HEK293 (cell line): ENCODE results near the gene PRR19.

Source experiments
- ATF2 ChIP-seq: fragments of 450-650 bp; formaldehyde crosslinking; IDR thresholded peaks from 2 replicates; pipeline ENCODE4 v1.5.1; 2016; ENCODE audit warnings: missing biosample characterization, missing genetic modification characterization, low read depth
- KLF1 ChIP-seq: fragments of 450-650 bp; formaldehyde crosslinking; IDR thresholded peaks from 2 replicates; pipeline ENCODE4 v1.5.1; 2016; ENCODE audit warnings: missing biosample characterization, missing genetic modification characterization
- KLF9 ChIP-seq: fragments of 450-650 bp; formaldehyde crosslinking; IDR thresholded peaks from 2 replicates; pipeline ENCODE4 v1.5.1; 2016; ENCODE audit warnings: missing biosample characterization, missing genetic modification characterization, low read depth
- PATZ1 ChIP-seq: fragments of 450-650 bp; formaldehyde crosslinking; IDR thresholded peaks from 2 replicates; pipeline ENCODE4 v1.5.1; 2016; ENCODE audit warnings: missing biosample characterization, missing genetic modification characterization
- PRDM10 ChIP-seq: fragments of 450-650 bp; formaldehyde crosslinking; IDR thresholded peaks from 2 replicates; pipeline ENCODE4 v1.5.1; 2016; ENCODE audit warnings: missing biosample characterization, missing genetic modification characterization
- SP2 ChIP-seq: fragments of 450-650 bp; formaldehyde crosslinking; IDR thresholded peaks from 2 replicates; pipeline ENCODE4 v1.5.1; 2016; ENCODE audit warnings: missing biosample characterization, missing genetic modification characterization
- SP7 ChIP-seq: fragments of 450-650 bp; formaldehyde crosslinking; IDR thresholded peaks from 2 replicates; pipeline ENCODE4 v1.5.1; 2016; ENCODE audit warnings: missing biosample characterization, missing genetic modification characterization
- TSHZ1 ChIP-seq: fragments of 450-650 bp; formaldehyde crosslinking; IDR thresholded peaks from 2 replicates; pipeline ENCODE4 v1.5.1; 2016; ENCODE audit warnings: missing biosample characterization, missing genetic modification characterization, borderline replicate concordance
- ZBTB17 ChIP-seq: fragments of 450-650 bp; formaldehyde crosslinking; IDR thresholded peaks from 2 replicates; pipeline ENCODE4 v1.5.1; 2016; ENCODE audit warnings: missing biosample characterization, missing genetic modification characterization
- ZBTB21 ChIP-seq: fragments of 450-650 bp; formaldehyde crosslinking; IDR thresholded peaks from 2 replicates; pipeline ENCODE4 v1.5.1; 2017; ENCODE audit warnings: missing biosample characterization, missing genetic modification characterization
- ZNF121 ChIP-seq: fragments of 450-650 bp; formaldehyde crosslinking; IDR thresholded peaks from 2 replicates; pipeline ENCODE4 v1.5.1; 2016; ENCODE audit warnings: missing biosample characterization, missing genetic modification characterization
- ZNF132 ChIP-seq: fragments of 450-650 bp; formaldehyde crosslinking; IDR thresholded peaks from 2 replicates; pipeline ENCODE4 v1.5.1; 2017; ENCODE audit warnings: missing biosample characterization, missing genetic modification characterization, borderline replicate concordance
- ZNF155 ChIP-seq: fragments of 450-650 bp; formaldehyde crosslinking; IDR thresholded peaks from 2 replicates; pipeline ENCODE4 v1.5.1; 2016; ENCODE audit warnings: missing biosample characterization, missing genetic modification characterization
- ZNF202 ChIP-seq: fragments of 450-650 bp; formaldehyde crosslinking; IDR thresholded peaks from 2 replicates; pipeline ENCODE4 v1.5.1; 2016; ENCODE audit warnings: missing biosample characterization, missing genetic modification characterization, borderline replicate concordance
- ZNF239 ChIP-seq: fragments of 450-650 bp; formaldehyde crosslinking; IDR thresholded peaks from 2 replicates; pipeline ENCODE4 v1.5.1; 2016; ENCODE audit warnings: missing biosample characterization, missing genetic modification characterization
- ZNF324 ChIP-seq: fragments of 450-650 bp; formaldehyde crosslinking; IDR thresholded peaks from 2 replicates; pipeline ENCODE4 v1.5.1; 2016; ENCODE audit warnings: missing biosample characterization, missing genetic modification characterization
- ZNF521 ChIP-seq: fragments of 450-650 bp; formaldehyde crosslinking; IDR thresholded peaks from 2 replicates; pipeline ENCODE4 v1.5.1; 2017; ENCODE audit warnings: missing biosample characterization, mild to moderate bottlenecking, missing genetic modification characterization
- ZNF530 ChIP-seq: fragments of 450-650 bp; formaldehyde crosslinking; IDR thresholded peaks from 2 replicates; pipeline ENCODE4 v1.5.1; 2016; ENCODE audit warnings: low read depth, missing biosample characterization, missing genetic modification characterization
- ZNF548 ChIP-seq: fragments of 450-650 bp; formaldehyde crosslinking; IDR thresholded peaks from 2 replicates; pipeline ENCODE4 v1.5.1; 2016; ENCODE audit warnings: missing biosample characterization, missing genetic modification characterization
- ZNF571 ChIP-seq: fragments of 450-650 bp; formaldehyde crosslinking; IDR thresholded peaks from 2 replicates; pipeline ENCODE4 v1.5.0; 2017; ENCODE audit warnings: missing biosample characterization, missing genetic modification characterization
- ZNF596 ChIP-seq: fragments of 450-650 bp; IDR thresholded peaks from 2 replicates; pipeline ENCODE4 v1.5.0; 2018; ENCODE audit warnings: missing biosample characterization, mild to moderate bottlenecking, missing genetic modification characterization, moderate library complexity
- ZNF623 ChIP-seq: fragments of 450-650 bp; formaldehyde crosslinking; IDR thresholded peaks from 2 replicates; pipeline ENCODE4 v1.5.1; 2016; ENCODE audit warnings: missing biosample characterization, missing genetic modification characterization
- ZNF692 ChIP-seq: fragments of 450-650 bp; formaldehyde crosslinking; IDR thresholded peaks from 2 replicates; pipeline ENCODE4 v1.5.1; 2016; ENCODE audit warnings: missing biosample characterization, missing genetic modification characterization
- ZNF76 ChIP-seq: fragments of 450-650 bp; formaldehyde crosslinking; IDR thresholded peaks from 2 replicates; pipeline ENCODE4; 2016; ENCODE audit warnings: low read depth, missing biosample characterization, missing genetic modification characterization, borderline replicate concordance
- ZNF843 ChIP-seq: fragments of 450-650 bp; formaldehyde crosslinking; IDR thresholded peaks from 2 replicates; pipeline ENCODE4 v1.5.1; 2016; ENCODE audit warnings: missing biosample characterization, missing genetic modification characterization
- TF ChIP-seq, protein P1 (sequence below): fragments of 450-650 bp; formaldehyde crosslinking; IDR thresholded peaks from 2 replicates; pipeline ENCODE4 v1.5.1; 2017; ENCODE audit warnings: missing biosample characterization, missing genetic modification characterization

The PRR19 gene

DNA sequence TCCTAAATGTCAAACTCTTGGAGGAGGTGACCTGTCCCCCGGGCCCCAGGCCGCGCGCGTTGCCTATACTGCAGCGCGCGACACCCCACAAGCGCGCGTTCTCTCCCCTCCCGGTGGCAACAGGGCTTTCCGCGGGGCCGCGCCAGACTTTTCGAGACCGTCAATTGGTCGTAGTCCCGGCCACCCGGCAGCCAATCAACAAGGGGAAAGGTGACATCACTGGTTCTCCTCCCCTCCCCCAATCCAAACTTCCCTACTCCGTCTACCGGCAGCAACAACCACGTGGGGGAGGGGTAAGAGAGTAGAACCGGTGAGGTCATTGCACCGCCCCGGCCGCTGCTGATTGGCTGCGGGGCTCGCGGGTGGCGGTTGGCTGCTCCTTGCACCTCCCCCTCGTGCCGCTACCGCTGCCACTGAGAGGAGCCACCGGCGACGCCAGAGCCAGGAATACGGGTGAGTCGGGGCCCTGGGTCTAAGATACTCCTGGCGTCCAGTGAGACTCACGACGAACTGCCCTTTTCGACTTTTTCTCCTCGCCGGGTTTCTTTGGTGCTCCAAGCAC, 33.7 kb upstream of the PRR19 start (continued):
- TF ChIP-seq ZNF239 (no peak), ZNF548 (tag by site-specific recombination) (peak; percentile 89), ZBTB21 (peak; percentile 87), KLF9 (peak; percentile 4; the same call in 1 of the 2 replicates), ZBTB17 (tag by site-specific recombination) (peak; percentile 89), ZNF623 (tag by site-specific recombination) (no peak), ZNF155 (tag by site-specific recombination) (no peak), KLF1 (tag by site-specific recombination) (peak; percentile 46), ZNF571 (tag by site-specific recombination) (no peak), ZNF596 (tag by site-specific recombination) (no peak), PATZ1 (tag by site-specific recombination) (peak; percentile 81), TSHZ1 (tag by site-specific recombination) (peak; percentile 77; the same call in 1 of the 2 replicates), SP2 (tag by site-specific recombination) (peak; percentile 47), PRDM10 (tag by site-specific recombination) (0 out of 2 replicates have a peak, but pooled peaks have one; percentile 62), SP7 (tag by site-specific recombination) (peak; percentile 92), ZNF521 (tag by site-specific recombination) (no peak), ZNF121 (tag by site-specific recombination) (no peak), ZNF324 (tag by site-specific recombination) (peak; percentile 93), ZNF76 (tag by site-specific recombination) (no peak), ZNF132 (tag by site-specific recombination) (no peak), ZNF202 (tag by site-specific recombination) (no peak), ATF2 (tag by site-specific recombination) (peak; percentile 100), ZNF843 (tag by site-specific recombination) (peak; percentile 92), ZNF530 (tag by site-specific recombination) (no peak), ZNF692 (tag by site-specific recombination) (peak; percentile 89)
- TF ChIP-seq, protein P1, sequence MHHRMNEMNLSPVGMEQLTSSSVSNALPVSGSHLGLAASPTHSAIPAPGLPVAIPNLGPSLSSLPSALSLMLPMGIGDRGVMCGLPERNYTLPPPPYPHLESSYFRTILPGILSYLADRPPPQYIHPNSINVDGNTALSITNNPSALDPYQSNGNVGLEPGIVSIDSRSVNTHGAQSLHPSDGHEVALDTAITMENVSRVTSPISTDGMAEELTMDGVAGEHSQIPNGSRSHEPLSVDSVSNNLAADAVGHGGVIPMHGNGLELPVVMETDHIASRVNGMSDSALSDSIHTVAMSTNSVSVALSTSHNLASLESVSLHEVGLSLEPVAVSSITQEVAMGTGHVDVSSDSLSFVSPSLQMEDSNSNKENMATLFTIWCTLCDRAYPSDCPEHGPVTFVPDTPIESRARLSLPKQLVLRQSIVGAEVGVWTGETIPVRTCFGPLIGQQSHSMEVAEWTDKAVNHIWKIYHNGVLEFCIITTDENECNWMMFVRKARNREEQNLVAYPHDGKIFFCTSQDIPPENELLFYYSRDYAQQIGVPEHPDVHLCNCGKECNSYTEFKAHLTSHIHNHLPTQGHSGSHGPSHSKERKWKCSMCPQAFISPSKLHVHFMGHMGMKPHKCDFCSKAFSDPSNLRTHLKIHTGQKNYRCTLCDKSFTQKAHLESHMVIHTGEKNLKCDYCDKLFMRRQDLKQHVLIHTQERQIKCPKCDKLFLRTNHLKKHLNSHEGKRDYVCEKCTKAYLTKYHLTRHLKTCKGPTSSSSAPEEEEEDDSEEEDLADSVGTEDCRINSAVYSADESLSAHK (tag by site-specific recombination): peak; percentile 64
